OCI-M1 (cell line): ENCODE measurements around the gene CSTF3.
"Not testable (repeated sequence)": the region's sequence is repeated elsewhere in the genome, so short reads cannot be mapped to it uniquely, and the experiment has no call there.

Source experiments
- DNase-seq: peaks from one replicate; lab custom pipeline; 2025; lab: John Stamatoyannopoulos, UW

CSTF3 gene

GRCh38 chr11:33161120-33162005 is at the start of gene CSTF3:
TSS of gene CSTF3 (minus strand) at chr11:33161480. CDS start at chr11:33161325, 155 bp downstream.
- peak; percentile 100 for DNase-seq

- DNase-seq, result no peak
Observed at GRCh38 chr11:33208150-33208549, 46.9 kb upstream of the CSTF3 start.

GRCh38 chr11:33207408-33207985 is 46.2 kb upstream of the CSTF3 start:
- DNase-seq, result no peak

GRCh38 chr11:33197915-33198727 is 36.8 kb upstream of the CSTF3 start:
- no peak for DNase-seq

DNA sequence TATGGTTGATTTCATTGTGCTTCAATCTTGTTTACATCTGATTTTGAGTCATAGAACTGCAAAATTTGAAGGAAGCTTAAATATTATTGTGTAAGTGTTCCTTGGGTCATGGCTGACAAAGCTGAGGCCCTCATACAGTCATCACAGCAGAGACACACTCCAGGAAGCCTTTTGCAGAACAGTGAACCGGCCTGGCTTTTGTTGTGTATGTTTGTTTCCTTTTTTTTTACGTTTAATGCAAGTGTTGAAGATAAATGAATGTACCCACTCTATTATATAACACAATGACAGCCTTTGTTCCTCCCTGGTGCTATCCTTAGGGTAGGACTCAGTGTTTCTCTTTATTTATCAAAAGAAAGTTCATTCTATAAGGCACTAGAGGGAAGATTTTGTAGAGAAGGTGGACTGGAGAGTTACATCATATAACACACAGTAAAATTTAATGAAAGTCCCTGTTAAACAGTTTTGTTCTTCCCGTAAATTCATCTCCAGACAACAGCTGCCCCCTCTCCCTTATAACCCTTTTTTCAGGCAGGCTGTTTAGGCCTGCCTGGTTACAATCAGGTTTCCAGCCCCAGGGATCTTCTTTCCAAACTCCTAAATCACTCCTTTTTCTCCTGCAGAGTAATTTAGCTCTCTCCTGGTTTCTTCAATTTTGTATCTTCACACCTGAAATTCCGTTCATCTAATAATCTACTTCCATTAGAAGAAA is 34.3 kb upstream of the CSTF3 start:
- DNase-seq, result no peak

- no peak for DNase-seq
Observed at GRCh38 chr11:33194455-33194854, 33.2 kb upstream of the CSTF3 start.

- DNase-seq, result no peak
Observed at GRCh38 chr11:33191467-33191866, 30.2 kb upstream of the CSTF3 start.

- DNase-seq, result peak; percentile 58
Observed at GRCh38 chr11:33187998-33188722, 26.9 kb upstream of the CSTF3 start.

DNA sequence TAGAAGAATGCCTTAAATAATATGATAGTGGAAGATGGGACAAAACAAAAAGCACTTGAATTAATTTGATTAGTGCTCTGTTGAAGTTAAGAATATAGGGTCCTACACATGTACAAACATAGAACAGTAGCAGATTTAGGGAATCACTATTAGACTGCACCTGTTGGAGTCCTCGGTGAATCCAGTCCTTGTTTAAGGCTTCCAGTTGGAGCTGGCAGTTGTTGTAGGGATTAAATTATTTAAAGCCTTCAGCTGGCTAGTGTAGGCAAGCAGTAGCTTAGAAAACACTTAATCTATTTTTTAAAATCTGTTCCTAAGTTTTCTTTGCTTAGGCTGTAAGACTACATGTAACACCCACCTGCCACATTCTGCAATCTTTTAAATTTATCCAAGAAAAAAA is 24.5 kb upstream of the CSTF3 start:
- no peak for DNase-seq

DNA sequence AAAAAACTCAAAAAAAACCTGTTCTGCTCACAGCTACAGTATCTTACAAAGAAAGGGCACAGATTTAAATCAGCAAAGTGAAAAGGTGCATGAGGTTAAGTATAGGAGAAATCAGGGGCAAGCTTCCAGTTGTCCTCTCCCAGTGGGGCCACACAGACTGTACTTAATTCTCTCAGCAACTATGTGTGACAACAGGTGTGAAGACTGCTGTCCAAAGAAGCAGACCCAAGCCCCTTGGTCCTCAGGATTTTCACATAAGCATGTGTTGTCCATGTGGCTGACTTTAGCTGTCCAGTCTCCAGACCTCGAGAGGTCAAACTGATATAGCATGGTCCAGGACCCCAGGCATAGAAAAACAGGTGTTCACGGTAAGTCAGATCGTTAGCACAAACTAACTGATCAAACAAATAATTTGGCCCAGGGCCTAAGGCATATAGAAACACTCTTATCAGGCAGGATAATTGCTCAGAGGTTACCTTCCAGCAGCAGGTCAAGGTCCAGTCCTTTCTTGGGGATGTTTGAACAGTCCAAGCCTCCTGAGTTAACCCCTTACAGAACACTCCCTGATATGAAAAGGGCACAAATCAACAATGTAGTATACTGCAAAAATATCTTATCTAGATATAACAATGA is 21.1 kb upstream of the CSTF3 start:
- no peak for DNase-seq

- DNase-seq, result peak; percentile 95
Observed at GRCh38 chr11:33179348-33179803, 18.1 kb upstream of the CSTF3 start.

DNA sequence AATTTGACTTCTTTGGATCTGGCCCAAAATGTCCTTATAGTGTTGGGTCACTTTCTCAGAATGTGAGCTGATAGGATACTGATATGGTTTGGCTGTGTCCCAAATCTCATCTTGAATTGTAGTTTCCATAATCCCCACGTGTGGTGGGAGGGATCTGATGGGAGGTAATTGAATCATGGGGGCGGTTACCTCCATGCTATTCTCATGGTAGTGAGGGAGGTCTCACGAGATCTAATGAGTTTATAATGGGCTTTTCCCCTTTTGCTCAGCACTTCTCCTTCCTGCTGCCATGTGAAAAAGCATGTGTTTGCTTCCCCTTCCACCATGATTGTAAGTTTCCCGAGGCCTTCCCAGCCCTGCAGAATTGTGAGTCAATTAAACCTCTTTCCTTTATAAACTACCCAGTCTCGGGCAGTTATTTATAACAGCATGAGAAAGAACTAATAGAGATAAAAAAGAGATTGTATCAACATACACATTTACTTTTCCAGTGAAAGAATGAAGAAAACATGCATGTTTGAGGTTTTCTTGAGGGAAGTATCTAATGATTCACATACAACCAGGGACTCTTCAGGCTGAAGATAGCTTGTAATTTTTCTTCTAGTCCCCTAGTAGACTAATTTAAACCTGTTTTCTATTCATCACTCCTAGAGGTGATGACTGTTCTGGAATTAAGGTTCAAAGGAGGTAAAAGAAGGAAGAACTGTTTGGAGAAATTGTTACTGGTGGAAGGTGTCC is 17.3 kb upstream of the CSTF3 start:
- DNase-seq, result peak; percentile 92

- no peak for DNase-seq
Observed at GRCh38 chr11:33177676-33178336, 16.5 kb upstream of the CSTF3 start.

- DNase-seq, result not testable (repeated sequence)
Observed at GRCh38 chr11:33176760-33177159, 15.5 kb upstream of the CSTF3 start.

- no peak for DNase-seq
Observed at GRCh38 chr11:33172996-33173395, 11.7 kb upstream of the CSTF3 start.

DNA sequence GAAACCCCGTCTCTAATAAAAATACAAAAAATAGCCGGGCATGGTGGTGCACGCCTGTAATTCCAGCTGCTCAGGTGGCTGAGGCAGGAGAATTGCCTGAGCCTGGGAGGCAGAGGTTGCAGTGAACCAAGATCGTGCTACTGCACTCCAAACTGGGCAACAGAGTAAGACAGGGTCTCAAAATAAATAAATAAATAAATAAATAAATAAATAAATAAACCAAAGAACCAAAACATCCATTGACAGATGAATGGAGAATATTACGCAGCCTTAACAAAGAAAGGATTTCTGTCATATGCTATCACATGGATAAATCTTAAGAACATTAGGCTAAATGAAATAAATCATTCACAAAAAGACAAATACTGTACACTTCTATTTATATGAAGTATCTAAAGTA is 11.1 kb upstream of the CSTF3 start:
- no peak for DNase-seq

- DNase-seq, result no peak
Observed at GRCh38 chr11:33171251-33171650, 10.0 kb upstream of the CSTF3 start.

DNA sequence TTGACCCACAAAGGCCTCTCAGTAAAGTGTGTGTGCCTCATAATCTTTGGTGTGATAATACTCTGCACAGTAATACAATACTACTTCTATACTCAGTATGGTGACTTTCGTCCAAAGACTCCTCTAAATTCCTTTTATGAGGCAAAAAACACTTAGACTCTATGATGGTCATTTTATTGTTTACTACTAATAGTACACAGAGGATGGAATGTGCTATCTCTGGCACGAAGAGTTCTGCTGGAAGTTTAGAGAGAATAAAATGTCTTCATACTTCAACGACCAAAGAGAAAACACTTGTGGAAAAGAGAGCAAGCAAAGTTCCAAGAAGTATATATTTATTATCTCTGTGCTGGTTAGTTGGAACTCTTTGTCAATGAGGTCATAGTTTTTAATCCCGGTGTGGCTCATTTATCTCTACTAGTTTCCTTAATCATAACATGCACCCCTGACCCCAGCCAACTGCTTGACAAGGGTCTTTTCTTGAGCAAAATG is 7.5 kb upstream of the CSTF3 start:
- peak; percentile 62 for DNase-seq

- no peak for DNase-seq
Observed at GRCh38 chr11:33162831-33163230, 1.6 kb upstream of the CSTF3 start.
